GM12873 (cell line): ENCODE results near the gene SPX.

Experiments used
- CTCF ChIP-seq: IDR thresholded peaks from 2 replicates; pipeline ENCODE4 v1.5.1; 2012; ENCODE audit warnings: low read depth, mild to moderate bottlenecking, moderate library complexity, low read length, control low read depth; ENCODE audit not compliant: insufficient read depth; ENCODE audit errors: missing control alignments

SPX gene

GRCh38 chr12:21547437-21547836, 21.3 kb downstream of the SPX start:
- no peak for TF ChIP-seq CTCF

GRCh38 chr12:21551841-21552465, 25.9 kb downstream of the SPX start:
- TF ChIP-seq CTCF = no peak

- TF ChIP-seq CTCF = no peak
Measured at GRCh38 chr12:21552635-21553328, 26.7 kb downstream of the SPX start.

GRCh38 chr12:21553329-21553675, 27.2 kb downstream of the SPX start:
- no peak for TF ChIP-seq CTCF

- no peak for TF ChIP-seq CTCF
Measured at GRCh38 chr12:21558100-21558679, 32.1 kb downstream of the SPX start.

- TF ChIP-seq CTCF = no peak
Measured at GRCh38 chr12:21559855-21560569, 33.9 kb downstream of the SPX start.

- TF ChIP-seq CTCF = no peak
Measured at GRCh38 chr12:21561158-21561557, 35.1 kb downstream of the SPX start.
